Measurements from ENCODE around the gene POLR2F.

- TF ChIP-seq, protein P1, sequence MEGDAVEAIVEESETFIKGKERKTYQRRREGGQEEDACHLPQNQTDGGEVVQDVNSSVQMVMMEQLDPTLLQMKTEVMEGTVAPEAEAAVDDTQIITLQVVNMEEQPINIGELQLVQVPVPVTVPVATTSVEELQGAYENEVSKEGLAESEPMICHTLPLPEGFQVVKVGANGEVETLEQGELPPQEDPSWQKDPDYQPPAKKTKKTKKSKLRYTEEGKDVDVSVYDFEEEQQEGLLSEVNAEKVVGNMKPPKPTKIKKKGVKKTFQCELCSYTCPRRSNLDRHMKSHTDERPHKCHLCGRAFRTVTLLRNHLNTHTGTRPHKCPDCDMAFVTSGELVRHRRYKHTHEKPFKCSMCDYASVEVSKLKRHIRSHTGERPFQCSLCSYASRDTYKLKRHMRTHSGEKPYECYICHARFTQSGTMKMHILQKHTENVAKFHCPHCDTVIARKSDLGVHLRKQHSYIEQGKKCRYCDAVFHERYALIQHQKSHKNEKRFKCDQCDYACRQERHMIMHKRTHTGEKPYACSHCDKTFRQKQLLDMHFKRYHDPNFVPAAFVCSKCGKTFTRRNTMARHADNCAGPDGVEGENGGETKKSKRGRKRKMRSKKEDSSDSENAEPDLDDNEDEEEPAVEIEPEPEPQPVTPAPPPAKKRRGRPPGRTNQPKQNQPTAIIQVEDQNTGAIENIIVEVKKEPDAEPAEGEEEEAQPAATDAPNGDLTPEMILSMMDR (IDR thresholded peaks at IDR 0.05), result no peak
- TF ChIP-seq ZFX (IDR thresholded peaks at IDR 0.05; ENCODE audit: borderline replicate concordance), result no peak
Observed at GRCh38 chr22:37916311-37916710, 37.2 kb upstream of the POLR2F start.

All from 22Rv1 (cell line).